ENCODE results near the gene ARSA. TPM values are rescaled to one million over a fixed set of nuclear protein-coding genes. Genes with fewer than 3 reads are reported as not detected.

ARSA gene
- total RNA-seq, 1 donor from 2014 or later: 44.2 TPM

GRCh38 chr22:50607659-50608020 is 20.3 kb downstream of the ARSA start:
- Histone ChIP-seq H3K9me3 (no peaks in the 10 kb centered on the region), H3K36me3 (no peaks in the 10 kb centered on the region), H3K4me3 (no peak overlapping the region), H3K27ac (no peak overlapping the region), H3K27me3 (no peaks in the 10 kb centered on the region), H3K4me1 (no peaks in the 10 kb centered on the region)
- no peak for DNase-seq (ENCODE audit: extremely low spot score in 2 of 2)
- TF ChIP-seq POLR2A (IDR thresholded peaks at IDR 0.05): no peak
- intact Hi-C loops (cut with DNase I): no loop called here

- no peaks in the 10 kb centered on the region for H3K36me3 ChIP-seq
- intact Hi-C loops (cut with DNase I): no loop called here
- no peaks in the 10 kb centered on the region for H3K27me3 ChIP-seq
- H3K27ac ChIP-seq: no peak overlapping the region
- TF ChIP-seq POLR2AphosphoS5 (IDR thresholded peaks at IDR 0.05; ENCODE audit: insufficient read depth in 1 of 2, low read depth in 1 of 2): no peak
- TF ChIP-seq POLR2A (IDR thresholded peaks at IDR 0.05): no peak
- TF ChIP-seq, protein P1, sequence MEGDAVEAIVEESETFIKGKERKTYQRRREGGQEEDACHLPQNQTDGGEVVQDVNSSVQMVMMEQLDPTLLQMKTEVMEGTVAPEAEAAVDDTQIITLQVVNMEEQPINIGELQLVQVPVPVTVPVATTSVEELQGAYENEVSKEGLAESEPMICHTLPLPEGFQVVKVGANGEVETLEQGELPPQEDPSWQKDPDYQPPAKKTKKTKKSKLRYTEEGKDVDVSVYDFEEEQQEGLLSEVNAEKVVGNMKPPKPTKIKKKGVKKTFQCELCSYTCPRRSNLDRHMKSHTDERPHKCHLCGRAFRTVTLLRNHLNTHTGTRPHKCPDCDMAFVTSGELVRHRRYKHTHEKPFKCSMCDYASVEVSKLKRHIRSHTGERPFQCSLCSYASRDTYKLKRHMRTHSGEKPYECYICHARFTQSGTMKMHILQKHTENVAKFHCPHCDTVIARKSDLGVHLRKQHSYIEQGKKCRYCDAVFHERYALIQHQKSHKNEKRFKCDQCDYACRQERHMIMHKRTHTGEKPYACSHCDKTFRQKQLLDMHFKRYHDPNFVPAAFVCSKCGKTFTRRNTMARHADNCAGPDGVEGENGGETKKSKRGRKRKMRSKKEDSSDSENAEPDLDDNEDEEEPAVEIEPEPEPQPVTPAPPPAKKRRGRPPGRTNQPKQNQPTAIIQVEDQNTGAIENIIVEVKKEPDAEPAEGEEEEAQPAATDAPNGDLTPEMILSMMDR (IDR thresholded peaks at IDR 0.05): no peak
- no peaks in the 10 kb centered on the region for H3K9me3 ChIP-seq
- H3K4me3 ChIP-seq: no peak overlapping the region
- DNase-seq (ENCODE audit: extremely low spot score in 2 of 2): no peak
- H3K4me1 ChIP-seq: no peaks in the 10 kb centered on the region
These were observed 20.9 kb downstream of the ARSA start for GRCh38 chr22:50606946-50607658.

DNA sequence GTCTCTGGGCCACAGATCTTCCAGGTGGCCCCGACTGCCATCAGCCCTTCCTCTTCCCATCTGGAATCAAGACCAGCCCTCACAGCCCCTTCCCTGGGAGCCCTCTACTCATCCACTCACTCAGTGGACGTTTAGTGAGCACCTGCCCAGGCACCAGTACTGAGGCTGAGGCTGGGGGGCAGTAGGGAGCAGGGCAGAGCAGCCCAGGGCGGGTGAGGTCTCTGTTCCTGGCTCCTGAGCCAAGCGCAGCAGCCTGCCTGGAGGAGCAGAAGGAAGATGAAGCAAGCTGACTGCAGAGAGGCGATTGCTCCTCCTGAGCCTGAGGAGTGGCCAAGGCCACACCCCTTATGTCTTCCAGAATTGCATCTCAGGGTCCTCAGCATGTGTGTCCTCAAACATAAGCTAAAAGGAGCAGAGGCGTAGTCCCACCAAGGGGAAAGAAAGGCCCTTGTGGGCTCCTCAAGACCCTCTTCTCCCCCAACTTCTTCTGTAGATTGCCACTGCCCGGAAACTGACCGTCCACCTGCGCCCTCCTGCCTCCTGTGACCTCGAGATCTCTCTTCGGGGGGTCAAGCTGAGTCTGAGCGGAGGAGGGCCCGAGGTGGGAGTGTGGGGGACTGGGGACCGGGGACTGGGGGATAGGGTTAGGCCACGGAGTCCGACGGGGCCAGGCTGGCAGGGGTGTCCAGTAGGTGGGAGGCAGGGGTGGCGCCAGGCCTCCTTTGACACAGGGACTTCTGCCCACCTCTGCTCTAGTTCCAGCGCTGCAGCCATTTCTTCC is 21.6 kb downstream of the ARSA start:
- H3K27me3 ChIP-seq: no peaks in the 10 kb centered on the region
- TF ChIP-seq POLR2A (IDR thresholded peaks at IDR 0.05) (no peak), POLR2AphosphoS5 (IDR thresholded peaks at IDR 0.05; ENCODE audit: insufficient read depth in 1 of 2, low read depth in 1 of 2) (no peak)
- TF ChIP-seq, protein P1 (IDR thresholded peaks at IDR 0.05): no peak
- H3K4me3 ChIP-seq: no peak overlapping the region
- H3K36me3 ChIP-seq: no peaks in the 10 kb centered on the region
- H3K27ac ChIP-seq: no peak overlapping the region
- H3K9me3 ChIP-seq: no peaks in the 10 kb centered on the region
- H3K4me1 ChIP-seq: no peaks in the 10 kb centered on the region
- no peak for DNase-seq (ENCODE audit: extremely low spot score in 2 of 2)
- intact Hi-C loops (cut with DNase I): no loop called here

- H3K36me3 ChIP-seq: no peaks in the 10 kb centered on the region
- H3K9me3 ChIP-seq: no peaks in the 10 kb centered on the region
- no peak overlapping the region for H3K4me3 ChIP-seq
- no peaks in the 10 kb centered on the region for H3K4me1 ChIP-seq
- TF ChIP-seq, protein P1 (IDR thresholded peaks at IDR 0.05): no peak
- no peak for TF ChIP-seq POLR2A (IDR thresholded peaks at IDR 0.05)
- no peak for TF ChIP-seq POLR2AphosphoS5 (IDR thresholded peaks at IDR 0.05; ENCODE audit: insufficient read depth in 1 of 2, low read depth in 1 of 2)
- DNase-seq (ENCODE audit: extremely low spot score in 2 of 2): no peak
- no peaks in the 10 kb centered on the region for H3K27me3 ChIP-seq
- H3K27ac ChIP-seq: no peak overlapping the region
- intact Hi-C loops (cut with DNase I): loop anchor here (2.0 kb wide), 1 partner anchor 49 kb away; no protein-coding TSS in a partner anchor
These were observed 22.3 kb downstream of the ARSA start for GRCh38 chr22:50605613-50606074.

DNA sequence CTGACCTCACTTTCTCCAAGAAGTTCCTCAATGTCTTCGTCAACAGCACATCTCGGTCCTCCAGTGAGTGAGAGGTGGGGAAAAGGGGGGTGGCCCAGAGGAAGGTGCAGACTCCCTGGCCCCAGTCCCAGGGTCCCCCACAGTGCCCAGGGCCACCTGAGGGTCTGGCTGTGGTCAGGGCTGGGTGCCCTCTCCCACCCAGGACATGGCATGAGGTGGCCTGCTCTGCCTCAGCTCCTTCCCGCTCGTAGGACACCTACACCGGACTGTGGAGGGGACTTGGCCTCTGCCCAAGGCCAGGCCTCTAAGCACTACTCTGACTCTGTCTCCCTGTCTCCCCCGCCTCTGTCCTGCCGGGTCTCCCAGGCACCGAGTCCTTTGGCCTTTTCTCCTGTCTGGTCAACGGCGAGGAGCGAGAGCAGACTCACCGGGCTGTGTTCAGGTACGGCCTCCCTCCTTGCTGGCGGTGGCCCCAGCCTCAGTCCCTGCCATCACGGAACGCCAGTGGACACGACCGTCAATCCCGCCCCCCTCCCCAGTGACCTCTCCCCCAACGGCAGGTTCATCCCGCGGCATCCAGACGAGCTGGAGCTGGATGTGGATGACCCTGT is 22.8 kb downstream of the ARSA start:
- intact Hi-C loops (cut with DNase I): loop anchor here (2.0 kb wide), 1 partner anchor 48 kb away; no protein-coding TSS in a partner anchor
- H3K9me3 ChIP-seq: no peaks in the 10 kb centered on the region
- H3K36me3 ChIP-seq: no peaks in the 10 kb centered on the region
- no peak overlapping the region for H3K4me3 ChIP-seq
- peaks cover 2% of the 10 kb centered on the region for H3K4me1 ChIP-seq
- H3K27me3 ChIP-seq: no peaks in the 10 kb centered on the region
- no peak for TF ChIP-seq POLR2A (IDR thresholded peaks at IDR 0.05)
- TF ChIP-seq, protein P1 (IDR thresholded peaks at IDR 0.05): no peak
- no peak for TF ChIP-seq POLR2AphosphoS5 (IDR thresholded peaks at IDR 0.05; ENCODE audit: insufficient read depth in 1 of 2, low read depth in 1 of 2)
- no peak for DNase-seq (ENCODE audit: extremely low spot score in 2 of 2)
- H3K27ac ChIP-seq: no peak overlapping the region
